ENCODE measurements around the gene IRAK2.

GRCh38 chr3:10287936-10288574 is 123.3 kb downstream of the IRAK2 start:
- TF ChIP-seq POLR2A (IDR thresholded peaks at IDR 0.05) (no peak), CTCF (IDR thresholded peaks at IDR 0.05) (no peak)
